ENCODE data around the gene ERAP2.
"Not testable (repeated sequence)": the region's sequence is repeated elsewhere in the genome, so short reads cannot be mapped to it uniquely, and the experiment has no call there.

Gene ERAP2

DNA sequence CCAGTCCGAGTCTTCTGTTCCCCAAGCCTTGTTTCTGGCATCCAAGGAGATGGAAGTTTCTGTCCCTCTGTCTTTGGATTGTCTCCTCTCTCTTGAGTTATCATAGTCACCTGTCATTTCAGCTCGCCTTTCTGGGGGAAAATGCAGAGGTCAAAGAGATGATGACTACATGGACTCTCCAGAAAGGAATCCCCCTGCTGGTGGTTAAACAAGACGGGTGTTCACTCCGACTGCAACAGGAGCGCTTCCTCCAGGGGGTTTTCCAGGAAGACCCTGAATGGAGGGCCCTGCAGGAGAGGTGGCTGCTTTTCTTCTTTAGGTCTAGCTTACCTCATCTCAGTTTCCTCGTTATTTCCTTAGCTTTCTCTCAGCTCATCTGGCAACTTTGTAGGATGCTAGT is 25.1 kb downstream of the ERAP2 start:
- DNase-seq (ENCODE audit: low read depth in 2 of 2) = no peak

DNA sequence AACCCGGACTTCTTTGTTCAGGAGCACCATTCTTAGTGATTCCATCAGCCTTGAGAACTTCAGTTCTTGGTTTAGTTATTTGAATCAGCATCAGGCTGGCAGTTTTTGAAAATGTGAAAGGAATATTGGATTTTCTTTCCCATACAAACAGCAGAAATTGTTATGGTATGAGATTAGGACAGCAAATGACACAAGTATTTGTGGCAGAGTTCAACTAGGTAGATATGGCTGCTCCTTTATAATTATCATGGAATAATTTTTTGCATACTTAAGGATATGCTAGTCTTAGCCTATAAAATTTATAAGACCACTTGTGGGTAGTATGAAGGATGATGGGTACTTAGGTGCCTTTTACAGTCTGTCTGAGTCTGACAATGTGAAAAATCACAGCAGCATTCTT is 25.5 kb downstream of the ERAP2 start:
- no peak for DNase-seq (ENCODE audit: low read depth in 2 of 2)

DNA sequence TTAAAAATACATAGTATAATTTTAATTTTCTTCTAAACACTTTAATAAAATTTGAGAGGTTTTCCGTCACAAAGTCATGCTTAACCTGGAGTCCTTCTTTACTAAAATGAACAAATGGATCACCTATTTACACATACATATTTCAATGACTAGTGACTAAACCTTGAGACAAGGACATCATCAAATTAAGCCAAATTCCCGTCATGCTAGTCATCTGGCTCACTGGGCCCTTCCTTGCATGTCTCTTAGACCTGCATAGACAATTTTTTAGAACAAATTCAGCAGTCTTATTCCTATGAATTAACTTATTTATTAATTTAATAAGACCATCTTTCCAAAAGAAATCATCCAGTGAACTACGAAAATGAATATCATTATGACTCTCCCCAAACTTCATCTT is 26.6 kb downstream of the ERAP2 start:
- DNase-seq (ENCODE audit: low read depth in 2 of 2) = no peak

DNA sequence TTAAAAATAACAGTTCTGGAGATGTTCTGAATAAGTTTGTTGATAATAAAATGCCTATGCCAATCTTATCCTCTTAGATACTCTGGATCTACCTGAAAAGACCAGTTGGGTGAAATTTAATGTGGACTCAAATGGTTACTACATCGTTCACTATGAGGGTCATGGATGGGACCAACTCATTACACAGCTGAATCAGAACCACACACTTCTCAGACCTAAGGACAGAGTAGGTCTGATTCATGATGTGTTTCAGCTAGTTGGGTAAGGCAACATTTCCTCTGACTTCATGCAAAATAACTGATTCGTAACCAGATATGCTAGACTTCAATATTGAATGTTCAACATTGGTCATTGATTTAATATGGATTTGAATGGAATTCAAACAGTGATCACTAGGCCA is 27.0 kb downstream of the ERAP2 start:
- no peak for DNase-seq (ENCODE audit: low read depth in 2 of 2)

DNA sequence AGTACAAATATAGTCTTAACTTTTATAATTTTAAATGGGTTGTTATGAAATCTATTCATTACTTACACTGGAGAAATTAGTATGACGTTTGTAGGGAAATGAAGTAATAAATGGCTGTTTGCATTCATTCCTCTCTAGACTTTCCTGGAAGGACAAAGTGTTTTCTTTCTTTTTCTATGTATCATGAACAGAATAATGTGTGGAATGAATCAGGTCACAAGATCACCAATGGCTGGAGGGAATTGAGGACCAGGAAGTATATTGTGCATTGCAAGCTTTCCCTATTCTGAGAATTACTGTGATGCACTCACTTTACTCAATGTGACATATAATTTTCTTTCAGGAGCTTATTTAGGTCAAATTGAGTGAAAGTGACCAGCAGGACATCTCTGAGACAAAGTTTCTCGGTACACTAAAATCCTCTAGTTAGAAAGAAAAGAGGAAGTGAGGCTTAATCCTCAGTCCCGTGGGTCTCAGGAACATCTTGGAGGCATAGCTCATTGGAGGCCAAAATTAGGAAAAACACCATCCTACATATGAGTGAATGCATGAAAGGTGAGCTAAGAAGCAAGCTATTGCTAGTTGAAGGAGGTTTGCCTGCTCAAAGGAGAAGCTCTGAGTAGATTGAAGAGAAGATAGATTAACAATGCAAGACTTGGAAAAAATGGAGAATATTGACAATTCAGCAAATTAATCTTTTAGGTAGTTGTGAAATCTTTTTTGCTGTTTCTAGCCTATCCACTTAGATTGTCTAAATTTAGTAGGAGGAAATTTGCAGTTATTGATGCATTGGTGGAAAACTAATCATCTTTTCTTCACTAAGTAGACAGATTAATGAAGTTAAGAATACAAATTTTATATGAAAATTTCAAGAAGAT is 28.0 kb downstream of the ERAP2 start:
- no peak for DNase-seq (ENCODE audit: low read depth in 2 of 2)

DNA sequence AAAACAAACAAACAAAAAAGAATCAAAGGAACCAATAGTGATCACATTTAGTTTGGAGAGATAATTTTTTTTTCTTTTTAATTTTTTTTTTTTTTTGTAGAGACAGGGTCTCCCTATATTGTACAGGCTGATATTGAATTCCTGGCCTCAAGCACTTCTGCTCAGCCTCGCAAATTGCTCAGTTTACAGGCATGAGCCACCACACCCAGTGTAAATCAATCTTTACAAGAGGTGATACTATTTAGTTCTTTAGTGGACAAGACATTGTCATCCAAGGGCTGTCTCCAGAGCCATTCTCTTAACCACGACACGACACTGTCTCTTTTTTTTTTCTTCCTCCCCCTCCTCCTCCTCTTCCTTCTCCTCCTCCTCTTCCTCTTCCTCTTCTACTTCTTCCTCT is 29.6 kb downstream of the ERAP2 start:
- no peak for DNase-seq (ENCODE audit: low read depth in 2 of 2)

DNA sequence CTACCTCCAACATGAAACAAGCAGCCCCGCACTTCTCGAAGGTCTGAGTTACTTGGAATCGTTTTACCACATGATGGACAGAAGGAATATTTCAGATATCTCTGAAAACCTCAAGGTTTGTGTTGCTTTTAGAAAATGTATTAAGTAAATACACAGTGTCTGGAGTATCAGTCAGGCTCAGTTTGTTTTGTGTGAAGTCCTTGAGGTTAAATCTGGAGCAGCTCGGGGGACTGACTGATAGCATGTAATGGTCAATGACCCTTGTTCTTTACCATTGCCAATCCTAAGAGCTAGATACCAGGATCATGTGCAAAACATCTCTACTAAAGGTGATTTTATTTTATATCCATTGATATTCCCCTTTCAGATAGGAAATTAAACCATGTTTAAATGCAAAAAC is 32.7 kb downstream of the ERAP2 start:
- no peak for DNase-seq (ENCODE audit: low read depth in 2 of 2)

DNA sequence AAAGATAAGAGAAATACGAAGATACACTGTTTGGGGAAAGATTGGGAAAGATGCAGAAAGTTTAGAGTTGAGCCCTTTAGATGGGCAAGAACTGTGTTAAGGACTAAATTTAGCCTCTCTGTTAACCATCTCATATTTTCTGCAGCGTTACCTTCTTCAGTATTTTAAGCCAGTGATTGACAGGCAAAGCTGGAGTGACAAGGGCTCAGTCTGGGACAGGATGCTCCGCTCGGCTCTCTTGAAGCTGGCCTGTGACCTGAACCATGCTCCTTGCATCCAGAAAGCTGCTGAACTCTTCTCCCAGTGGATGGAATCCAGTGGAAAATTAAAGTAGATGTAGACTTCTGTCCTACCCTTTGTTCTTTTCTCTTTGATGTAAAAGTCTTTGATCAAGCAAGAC is 33.1 kb downstream of the ERAP2 start:
- DNase-seq (ENCODE audit: low read depth in 2 of 2) = no peak

DNA sequence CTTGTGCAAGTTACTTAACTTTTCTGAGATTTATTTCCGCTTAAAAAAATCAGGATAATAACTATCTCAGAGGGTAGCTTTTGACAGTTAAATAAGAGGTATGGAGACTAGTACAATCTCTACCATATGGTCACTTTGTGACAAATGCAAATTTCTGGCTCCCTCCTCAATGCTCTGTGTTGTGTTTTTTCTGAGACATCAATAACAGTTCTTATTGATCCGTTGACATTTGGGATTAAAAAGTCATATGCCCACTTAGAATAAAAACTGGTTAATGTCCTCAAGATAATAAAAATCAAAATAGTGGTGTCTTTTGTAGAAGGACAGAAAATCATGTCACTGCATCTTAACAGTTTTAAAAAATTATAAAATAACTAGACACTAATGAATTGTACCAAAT is 34.8 kb downstream of the ERAP2 start:
- no peak for DNase-seq (ENCODE audit: low read depth in 2 of 2)

DNA sequence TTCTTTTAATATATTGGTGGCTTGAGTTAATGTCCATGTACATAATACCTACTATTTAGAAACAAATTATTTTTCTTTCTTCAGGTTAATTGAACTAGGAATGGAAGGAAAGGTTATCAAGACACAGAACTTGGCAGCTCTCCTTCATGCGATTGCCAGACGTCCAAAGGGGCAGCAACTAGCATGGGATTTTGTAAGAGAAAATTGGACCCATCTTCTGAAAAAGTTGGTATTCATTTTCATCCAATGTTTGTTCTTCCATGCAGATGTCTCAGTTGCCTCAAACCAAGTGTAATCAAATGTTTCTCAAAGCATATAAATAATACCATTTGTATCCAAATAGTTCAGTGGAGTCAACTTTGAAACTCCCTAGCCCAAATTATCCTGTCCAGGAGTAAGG is 36.9 kb downstream of the ERAP2 start:
- no peak for DNase-seq (ENCODE audit: low read depth in 2 of 2)

DNA sequence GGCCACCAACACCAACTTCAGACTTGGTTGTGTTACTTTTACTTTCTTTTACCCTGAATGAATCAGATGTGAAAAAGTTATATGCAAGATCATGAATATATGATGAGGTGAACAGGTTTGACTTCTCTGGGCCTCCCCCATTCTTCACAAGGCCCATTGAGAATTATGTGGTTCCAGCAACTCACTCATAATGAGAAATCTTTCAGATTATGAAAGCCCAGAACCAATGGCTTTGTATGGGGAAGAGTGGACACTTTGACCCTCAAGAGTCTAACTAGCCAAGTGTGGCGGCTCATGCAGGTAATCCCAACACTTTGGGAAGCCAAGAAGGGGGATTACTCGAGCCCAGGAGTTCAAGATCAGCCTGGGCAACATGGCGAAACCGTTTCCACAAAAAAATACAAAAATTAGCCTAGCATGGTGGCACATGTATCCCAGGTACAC is 43.5 kb downstream of the ERAP2 start:
- no peak for DNase-seq (ENCODE audit: low read depth in 2 of 2)

DNA sequence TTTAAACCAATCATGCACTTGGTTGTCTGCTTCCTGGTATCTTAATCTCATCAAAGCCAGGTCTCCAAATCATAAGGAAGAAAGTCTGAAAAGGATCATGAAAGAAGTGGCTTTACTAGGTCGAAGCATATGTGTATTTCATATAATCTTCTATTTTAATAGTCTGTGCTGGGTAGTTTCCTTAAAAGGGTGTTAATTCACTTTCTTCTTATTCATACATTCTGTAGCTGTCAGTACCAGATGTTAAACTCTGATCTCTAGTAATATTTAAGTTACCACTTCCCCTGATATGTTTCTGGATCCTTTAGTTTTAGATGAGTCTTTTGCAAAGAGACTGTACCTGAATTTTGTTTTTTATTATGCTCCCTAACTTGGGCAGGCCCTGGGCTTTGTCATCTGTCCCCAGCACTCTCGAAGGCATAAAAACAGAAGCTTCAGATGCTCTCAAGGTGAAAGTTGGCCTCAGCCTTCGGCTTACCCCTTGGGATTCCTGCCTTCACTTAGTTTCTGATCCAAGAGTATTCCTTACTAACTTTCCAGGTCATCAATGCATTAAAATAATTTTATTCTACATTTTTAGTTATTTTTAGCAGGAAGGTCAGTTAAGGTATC is 44.5 kb downstream of the ERAP2 start:
- no peak for DNase-seq (ENCODE audit: low read depth in 2 of 2)

DNA sequence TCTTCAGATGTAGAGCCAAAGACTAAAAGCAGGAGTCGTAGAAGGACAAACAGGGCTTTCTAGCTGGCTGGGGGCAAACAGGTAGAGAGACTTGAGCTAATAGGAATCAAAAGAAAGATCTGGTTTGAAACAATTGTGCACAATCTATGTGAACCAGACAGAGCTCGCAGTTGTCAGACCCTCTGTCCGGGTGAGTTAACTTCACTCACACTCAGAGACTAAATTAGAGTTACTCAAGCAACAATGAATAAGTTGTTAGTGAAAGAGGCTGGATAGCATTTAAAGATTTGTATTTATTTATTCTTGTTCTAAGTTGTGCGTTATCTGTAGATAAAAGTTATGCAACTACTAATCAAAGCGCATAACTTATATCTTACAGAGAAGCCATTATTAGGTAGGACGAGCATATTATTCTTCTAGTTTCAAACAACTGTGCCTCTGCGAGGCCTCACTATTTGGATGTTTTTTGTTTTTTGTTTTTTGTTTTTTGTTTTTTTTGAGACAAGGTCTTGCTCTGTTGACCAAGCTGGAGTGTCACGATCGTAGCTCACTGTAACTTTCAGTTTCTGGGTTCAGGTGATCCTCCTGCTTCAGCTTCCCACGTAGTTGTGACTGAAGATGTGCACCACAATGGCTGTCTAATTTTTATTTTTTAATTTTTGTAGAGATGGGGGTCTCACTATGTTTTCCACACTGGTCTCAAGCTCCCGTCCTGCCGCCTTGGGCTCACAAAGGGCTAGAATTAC is 46.4 kb downstream of the ERAP2 start:
- no peak for DNase-seq (ENCODE audit: low read depth in 2 of 2)

DNA sequence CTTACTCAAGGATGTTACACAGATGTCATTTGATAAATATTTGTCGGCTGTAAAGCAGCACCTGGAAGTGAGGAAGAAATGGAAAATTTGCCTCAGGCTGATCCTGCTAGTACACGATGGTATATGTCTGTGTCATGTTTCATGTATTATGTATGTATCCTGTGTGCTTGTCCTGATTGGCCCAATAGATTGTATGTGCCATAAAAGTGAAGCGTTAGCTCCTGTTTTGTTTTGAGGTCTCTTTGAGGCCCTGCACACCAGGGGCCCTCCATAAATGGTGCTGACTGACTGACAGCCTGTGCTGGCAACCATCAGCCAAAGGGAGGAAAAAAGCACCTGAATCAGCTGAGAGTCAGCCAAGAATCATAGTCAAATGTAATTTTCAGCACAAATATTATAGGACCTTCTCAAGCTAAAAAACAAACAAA is 47.7 kb downstream of the ERAP2 start:
- DNase-seq (ENCODE audit: low read depth in 2 of 2) = no peak

DNA sequence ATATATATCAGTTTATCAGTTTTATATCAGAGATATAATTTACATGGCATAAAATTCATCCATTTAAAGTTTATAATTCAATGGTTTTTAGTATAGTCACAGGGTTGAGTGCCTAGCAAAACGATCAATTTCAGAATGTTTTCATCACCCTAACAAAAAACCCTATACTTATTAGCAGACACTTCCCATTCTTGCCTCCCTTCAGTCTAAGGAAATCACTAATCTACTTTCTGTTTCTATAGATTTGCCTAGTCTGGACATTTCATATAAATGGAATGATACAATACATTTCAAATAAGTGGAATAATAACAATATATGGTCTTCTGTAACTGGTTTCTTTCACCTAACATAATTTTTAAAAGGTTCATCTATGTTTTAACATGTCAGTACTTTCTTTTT is 50.0 kb downstream of the ERAP2 start:
- DNase-seq (ENCODE audit: low read depth in 2 of 2) = no peak

DNA sequence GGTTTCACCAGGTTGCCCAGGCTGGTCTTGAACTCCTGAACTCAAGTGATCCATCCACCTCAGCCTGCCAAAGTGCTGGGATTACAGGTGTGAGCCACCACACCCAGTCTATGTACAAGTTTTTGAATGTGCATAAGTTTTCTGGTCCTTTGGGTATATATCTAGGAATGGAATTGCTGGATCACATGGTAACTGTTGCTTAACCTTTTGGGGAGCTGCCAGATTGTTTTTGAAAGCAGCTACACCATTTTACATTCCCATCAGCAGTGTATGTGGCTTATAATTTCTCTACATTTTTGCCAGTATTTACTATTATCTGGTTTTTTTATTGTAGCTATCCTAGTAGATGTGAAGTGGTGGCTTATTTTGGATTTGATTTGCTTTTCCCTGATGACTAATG is 50.7 kb downstream of the ERAP2 start:
- DNase-seq (ENCODE audit: low read depth in 2 of 2) = no peak

DNA sequence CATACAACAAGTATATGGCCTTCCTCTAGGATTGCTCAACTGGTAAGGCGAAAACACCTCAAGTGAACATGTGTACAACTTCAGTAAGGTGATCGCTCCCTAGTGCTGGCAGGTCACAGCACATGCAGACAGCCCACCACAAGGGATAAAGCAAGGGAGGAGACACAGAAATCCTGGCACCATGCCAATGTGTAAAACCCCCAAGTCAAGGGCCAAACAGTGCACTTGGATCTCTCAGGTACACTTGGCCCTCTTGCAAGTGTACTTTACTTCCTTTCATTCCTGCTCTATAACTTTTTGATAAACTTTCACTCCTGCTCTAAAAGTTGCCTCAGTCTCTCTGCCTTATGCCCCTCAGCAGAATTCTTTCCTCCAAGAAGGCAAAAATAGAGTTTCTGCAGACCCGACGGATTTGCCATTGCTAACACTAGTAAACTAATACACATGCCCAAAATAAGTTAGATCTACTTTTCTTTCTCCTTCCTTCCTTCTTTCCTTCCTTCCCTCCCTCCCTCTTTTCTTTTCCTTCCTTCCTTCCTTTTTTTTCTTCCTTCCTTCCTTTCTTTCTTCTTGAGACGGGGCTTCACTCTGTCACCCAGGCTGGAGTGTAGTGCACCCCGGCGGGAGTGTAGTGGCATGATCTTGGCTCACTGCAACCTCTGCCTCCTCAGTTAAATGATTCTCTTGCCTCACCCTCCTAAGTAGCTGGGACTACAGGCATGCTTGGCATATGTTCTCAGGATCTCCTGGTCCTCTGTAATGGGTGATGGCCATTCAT is 52.8 kb downstream of the ERAP2 start:
- no peak for DNase-seq (ENCODE audit: low read depth in 2 of 2)

DNA sequence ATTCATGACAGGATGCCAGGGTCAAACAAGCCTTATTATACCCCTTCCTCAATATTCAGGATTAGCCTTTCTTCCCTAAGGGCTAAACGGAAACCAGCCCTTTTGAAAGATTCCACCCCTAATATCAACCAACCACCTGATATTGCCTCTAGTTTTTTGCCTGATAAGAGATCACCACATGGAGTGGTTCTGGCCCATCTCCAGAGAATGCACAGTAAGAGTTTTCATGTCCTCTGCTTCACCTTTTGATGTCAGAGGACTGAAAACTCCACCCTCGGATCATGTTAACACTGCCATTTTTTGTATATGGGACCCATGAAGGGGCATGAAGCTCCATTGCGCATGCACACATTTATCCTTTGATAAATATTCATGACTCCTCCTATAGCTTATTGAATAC is 53.8 kb downstream of the ERAP2 start:
- no peak for DNase-seq (ENCODE audit: low read depth in 2 of 2)

DNA sequence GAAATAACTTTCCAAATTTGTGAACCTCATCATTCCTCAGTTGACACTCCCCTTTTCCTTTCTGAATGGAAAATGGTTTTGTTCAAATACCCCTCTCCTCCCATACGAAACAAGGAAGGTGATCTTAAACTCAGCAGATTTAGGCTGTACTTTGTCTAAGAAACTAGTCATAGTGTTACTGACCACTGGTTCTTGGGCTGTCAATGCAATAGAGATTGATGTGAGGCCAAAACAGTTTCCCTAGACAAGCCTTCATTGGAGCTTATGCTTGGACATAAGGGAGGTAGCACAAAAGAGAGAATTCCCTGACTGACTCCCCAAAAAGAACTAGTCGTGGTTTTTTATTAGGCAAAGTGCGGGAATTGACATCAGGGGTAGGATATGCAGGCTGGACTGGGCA is 54.3 kb downstream of the ERAP2 start:
- DNase-seq (ENCODE audit: low read depth in 2 of 2) = no peak

DNA sequence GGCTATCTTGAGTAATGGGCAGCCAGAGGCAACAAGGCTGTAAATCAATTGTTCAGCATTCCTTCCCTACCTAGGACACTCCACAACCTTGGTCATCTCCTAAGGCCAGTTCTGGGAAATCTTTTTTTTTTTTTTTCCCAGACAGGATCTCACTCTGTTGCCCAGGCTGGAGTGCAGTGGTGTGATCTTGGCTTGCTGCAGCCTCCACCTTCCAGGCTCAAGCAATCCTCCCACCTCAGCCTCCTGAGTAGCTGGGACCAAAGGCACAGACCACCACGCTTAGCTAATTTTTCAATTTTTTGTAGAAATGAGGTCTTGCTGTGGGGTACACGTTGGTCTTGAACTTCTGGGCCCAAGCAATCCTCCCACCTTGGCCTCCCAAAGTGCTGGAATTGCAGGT is 54.7 kb downstream of the ERAP2 start:
- DNase-seq (ENCODE audit: low read depth in 2 of 2) = not testable (repeated sequence)

DNA sequence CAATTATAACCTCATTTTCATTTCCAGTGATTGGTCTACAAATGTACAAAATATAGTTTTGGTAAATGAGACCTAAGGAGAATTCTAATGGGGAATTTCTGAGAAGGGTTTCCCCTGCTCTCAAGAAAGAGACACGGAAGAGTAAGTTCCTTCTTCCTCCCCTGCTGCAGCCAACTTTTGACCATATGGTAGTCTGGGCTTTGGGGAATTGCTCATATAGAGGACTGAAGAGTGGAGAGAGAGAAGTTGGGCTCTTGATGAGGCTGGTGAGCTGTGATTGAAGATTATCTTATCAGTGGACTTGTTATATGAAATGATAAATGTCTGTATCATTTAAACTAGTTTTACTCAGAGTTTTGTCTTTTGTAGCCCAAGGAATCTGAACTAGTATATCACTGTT is 55.3 kb downstream of the ERAP2 start:
- DNase-seq (ENCODE audit: low read depth in 2 of 2) = no peak

DNA sequence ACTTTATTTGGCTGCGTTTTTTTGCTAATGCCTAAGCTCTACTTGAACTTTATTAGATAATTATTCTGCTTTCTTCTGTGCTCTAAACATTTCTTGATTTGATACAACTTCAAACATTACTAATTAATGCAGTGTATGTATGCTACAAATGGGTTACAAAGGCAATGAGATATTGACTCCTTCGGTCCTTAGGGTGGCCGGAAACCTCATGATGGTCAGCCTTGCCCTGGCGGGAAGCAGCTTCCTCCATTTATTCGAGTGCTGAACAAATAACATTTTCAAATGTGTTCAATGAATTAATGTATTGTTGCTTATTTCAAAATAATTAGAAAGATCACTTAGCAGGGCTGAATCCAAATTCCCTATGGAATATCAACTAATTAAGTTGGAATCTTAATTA is 55.7 kb downstream of the ERAP2 start:
- no peak for DNase-seq (ENCODE audit: low read depth in 2 of 2)

All from stimulated activated CD8-positive, alpha-beta memory T cell treated with anti-CD3 and anti-CD28 coated beads, Interleukin-2, amount 100 ng/mL, for 48 hours (primary cell).